GM21576 (cell line): ENCODE measurements around the gene ABHD14A.

Experiments used
- ATAC-seq: cut with Tn5 transposase; IDR thresholded peaks from one replicate; pipeline ENCODE4 v1.9.1; 2021; ENCODE audit warnings: mild to moderate bottlenecking, moderate library complexity; ENCODE audit not compliant: unreplicated experiment

ABHD14A gene

GRCh38 chr3:51940648-51941462, 34.0 kb upstream of the ABHD14A start:
- no peak for ATAC-seq

- no peak for ATAC-seq
Observed at GRCh38 chr3:51941463-51941797, 33.4 kb upstream of the ABHD14A start.

GRCh38 chr3:51941798-51942602, 32.9 kb upstream of the ABHD14A start, which contains the start of the genes PARP3 and RRP9:
TSS of gene PARP3 (plus strand) at chr3:51942363. CDS start at chr3:51943356, 993 bp downstream.
TSS of gene RRP9 (minus strand) at chr3:51941904. CDS start at chr3:51941867, 37 bp downstream.
- peak; percentile 90 for ATAC-seq

GRCh38 chr3:51942603-51943450, 32.0 kb upstream of the ABHD14A start:
- no peak for ATAC-seq

GRCh38 chr3:51943451-51944391, 31.1 kb upstream of the ABHD14A start:
- no peak for ATAC-seq

- no peak for ATAC-seq
Observed at GRCh38 chr3:51944451-51945021, 30.3 kb upstream of the ABHD14A start.

GRCh38 chr3:51945031-51945840, 29.6 kb upstream of the ABHD14A start:
- no peak for ATAC-seq

GRCh38 chr3:51945926-51946705, 28.7 kb upstream of the ABHD14A start:
- ATAC-seq: no peak

- ATAC-seq: no peak
Observed at GRCh38 chr3:51946796-51947195, 28.1 kb upstream of the ABHD14A start.

GRCh38 chr3:51947215-51947900, 27.5 kb upstream of the ABHD14A start:
- no peak for ATAC-seq

GRCh38 chr3:51948016-51948580, 26.8 kb upstream of the ABHD14A start:
- no peak for ATAC-seq

GRCh38 chr3:51949121-51949520, 25.7 kb upstream of the ABHD14A start:
- ATAC-seq: no peak

GRCh38 chr3:51950899-51951298, 24.0 kb upstream of the ABHD14A start:
- ATAC-seq: no peak

- ATAC-seq: no peak
Observed at GRCh38 chr3:51953445-51953844, 21.4 kb upstream of the ABHD14A start.

GRCh38 chr3:51954105-51954504, 20.8 kb upstream of the ABHD14A start:
- no peak for ATAC-seq

GRCh38 chr3:51954713-51955112, 20.2 kb upstream of the ABHD14A start:
- no peak for ATAC-seq
